ENCODE measurements around the gene HGS. TPM values are rescaled to one million over a fixed set of nuclear protein-coding genes. Genes with fewer than 3 reads are reported as not detected.

HGS gene
- total and polyA plus RNA-seq, 2 of the 13 experiments (the other 11 are each of a cell fraction or from before 2014, with no cell fraction given), result 73.3 to 78.1 TPM

GRCh38 chr17:81735264-81736102 is 51.7 kb downstream of the HGS start (continued):
- TF ChIP-seq ZNF318 (CRISPR knock-in tag; IDR thresholded peaks at IDR 0.05) (0 out of 2 replicates have a peak, but pooled peaks have one; percentile 60), USF2 (IDR thresholded peaks at IDR 0.05; ENCODE audit: low read depth, low read length) (no peak), USF2 (CRISPR knock-in tag; IDR thresholded peaks at IDR 0.05; ENCODE audit: borderline replicate concordance) (no peak), HOXA5 (CRISPR knock-in tag; IDR thresholded peaks at IDR 0.05) (0 out of 2 replicates have a peak, but pooled peaks have one; percentile 8), ARNTL (CRISPR knock-in tag; IDR thresholded peaks at IDR 0.05) (peak; percentile 56; the same call in 1 of the 2 replicates), FOXA1 (IDR thresholded peaks at IDR 0.05) (no peak), FOXA1 (CRISPR knock-in tag; IDR thresholded peaks at IDR 0.05) (no peak; the same call in 1 of the 2 replicates), ZNF12 (CRISPR knock-in tag; IDR thresholded peaks at IDR 0.05) (no peak), ARNT (IDR thresholded peaks at IDR 0.05) (no peak), ZFP37 (CRISPR knock-in tag; IDR thresholded peaks at IDR 0.05; ENCODE audit: borderline replicate concordance) (no peak), MTA1 (CRISPR knock-in tag; IDR thresholded peaks at IDR 0.05; ENCODE audit: borderline replicate concordance) (0 out of 2 replicates have a peak, but pooled peaks have one; percentile 25), ZNF879 (CRISPR knock-in tag; IDR thresholded peaks at IDR 0.05) (no peak)
